ENCODE measurements around the gene LRG1.

Gene LRG1, protein sequence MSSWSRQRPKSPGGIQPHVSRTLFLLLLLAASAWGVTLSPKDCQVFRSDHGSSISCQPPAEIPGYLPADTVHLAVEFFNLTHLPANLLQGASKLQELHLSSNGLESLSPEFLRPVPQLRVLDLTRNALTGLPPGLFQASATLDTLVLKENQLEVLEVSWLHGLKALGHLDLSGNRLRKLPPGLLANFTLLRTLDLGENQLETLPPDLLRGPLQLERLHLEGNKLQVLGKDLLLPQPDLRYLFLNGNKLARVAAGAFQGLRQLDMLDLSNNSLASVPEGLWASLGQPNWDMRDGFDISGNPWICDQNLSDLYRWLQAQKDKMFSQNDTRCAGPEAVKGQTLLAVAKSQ

DNA sequence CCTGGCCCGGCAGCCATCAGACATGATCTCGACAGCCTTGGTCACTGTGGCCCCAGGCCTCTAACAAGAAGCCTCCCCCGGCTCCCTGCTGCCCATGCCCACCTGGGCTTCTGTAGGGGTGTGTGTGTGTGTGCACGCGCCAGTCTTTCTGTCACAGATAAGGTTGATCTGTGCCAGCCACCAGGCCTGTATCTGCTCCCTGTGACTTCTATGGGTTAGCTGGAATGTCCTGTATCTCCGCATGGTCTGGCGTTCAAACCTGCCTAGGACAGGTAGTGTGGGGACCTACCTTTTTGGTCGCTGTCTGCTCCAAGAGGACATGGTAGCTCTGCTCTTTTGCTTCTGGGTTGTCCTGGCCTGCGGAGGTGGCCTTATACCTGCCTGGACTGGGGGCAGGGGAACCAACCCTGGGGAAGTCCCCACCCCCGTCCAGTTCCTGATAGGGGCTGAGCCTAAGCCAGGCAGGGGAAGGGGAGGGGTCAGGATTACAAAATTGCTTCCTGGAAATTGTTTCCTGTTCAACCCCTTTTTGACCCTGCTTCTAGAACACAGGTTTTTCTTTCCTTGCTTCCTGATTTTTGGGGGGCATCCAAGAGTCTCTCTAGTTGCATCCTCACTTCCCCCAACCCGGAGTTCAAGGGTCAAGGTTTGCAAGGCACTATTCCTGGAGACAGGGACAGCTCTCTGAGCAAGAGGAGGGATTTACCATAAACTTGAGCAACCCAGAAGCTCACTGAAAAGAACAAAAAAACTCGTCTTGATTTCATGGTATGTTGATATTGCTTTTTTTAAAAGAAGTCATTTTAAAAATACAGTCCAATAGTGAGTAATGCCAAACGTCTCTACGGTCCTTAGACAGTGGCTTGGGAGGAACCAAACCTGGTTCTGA lies at the start of gene LRG1:
TSS of gene LRG1 (minus strand) at position 344 of the 889 bp plus-strand sequence. CDS start at position 321, 23 bp downstream.
- peak; percentile 71 for DNase-seq

DNA sequence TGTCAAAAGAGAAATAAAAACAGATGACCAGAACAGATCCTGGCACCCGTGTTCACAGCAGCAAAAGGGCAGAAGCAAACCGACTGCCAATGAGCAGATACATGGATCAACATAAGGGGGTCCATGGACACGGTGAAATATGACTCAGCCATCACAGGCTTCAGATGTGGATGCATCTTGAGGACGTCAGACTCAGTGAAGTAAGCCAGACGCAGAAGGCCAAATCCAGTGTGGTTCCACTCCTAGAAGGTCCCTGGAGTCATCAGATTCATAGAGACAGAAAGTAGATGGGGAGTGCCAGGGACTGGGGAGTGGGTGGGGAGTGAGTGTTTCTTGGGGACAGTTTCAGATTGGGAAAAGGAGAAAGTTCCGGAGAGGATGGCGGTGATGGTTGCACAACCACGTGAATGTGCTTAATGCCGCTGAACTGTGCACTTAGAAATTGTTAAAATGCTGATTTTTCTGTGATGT lies 48.5 kb upstream of the LRG1 start:
- no peak for DNase-seq

DNA sequence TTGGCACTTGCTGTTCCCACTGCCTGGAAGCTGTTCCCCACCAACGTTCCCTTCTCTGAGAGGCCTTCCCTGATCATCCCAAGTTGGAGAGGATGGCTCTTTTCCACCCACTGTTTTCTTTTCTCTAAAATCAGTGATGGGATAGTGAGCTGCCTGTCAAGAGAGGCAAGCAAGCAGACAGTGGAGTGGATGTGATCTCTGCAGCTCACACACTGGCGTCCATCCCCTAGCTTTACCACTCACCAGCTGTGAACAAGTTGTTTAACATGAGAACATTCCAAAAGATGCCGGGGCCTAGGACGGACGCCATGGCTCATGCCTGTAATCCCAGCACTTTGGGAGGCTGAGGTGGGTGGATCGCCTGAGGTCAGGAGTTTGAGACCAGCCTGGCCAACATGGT lies 47.7 kb upstream of the LRG1 start:
- DNase-seq: no peak

DNA sequence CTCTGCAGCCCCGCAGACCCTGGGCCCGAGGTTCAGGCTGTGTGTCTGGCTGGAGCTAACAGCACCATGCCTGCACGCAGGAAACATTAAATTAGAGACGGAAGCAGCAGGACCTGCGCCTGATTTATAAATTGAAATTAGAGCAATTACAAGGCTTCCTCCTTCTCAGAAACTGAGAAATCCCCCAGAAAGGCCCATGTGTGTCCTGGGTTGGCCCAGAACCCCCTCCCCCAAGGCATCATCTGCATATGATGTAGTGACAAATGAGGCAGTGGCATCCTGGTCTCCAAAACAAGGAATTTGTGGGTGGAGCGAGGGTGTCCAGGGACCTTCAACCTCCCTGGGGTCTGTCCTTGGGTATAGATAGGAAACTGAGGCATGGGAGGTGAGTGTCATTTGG lies 46.9 kb upstream of the LRG1 start:
- DNase-seq: no peak

DNA sequence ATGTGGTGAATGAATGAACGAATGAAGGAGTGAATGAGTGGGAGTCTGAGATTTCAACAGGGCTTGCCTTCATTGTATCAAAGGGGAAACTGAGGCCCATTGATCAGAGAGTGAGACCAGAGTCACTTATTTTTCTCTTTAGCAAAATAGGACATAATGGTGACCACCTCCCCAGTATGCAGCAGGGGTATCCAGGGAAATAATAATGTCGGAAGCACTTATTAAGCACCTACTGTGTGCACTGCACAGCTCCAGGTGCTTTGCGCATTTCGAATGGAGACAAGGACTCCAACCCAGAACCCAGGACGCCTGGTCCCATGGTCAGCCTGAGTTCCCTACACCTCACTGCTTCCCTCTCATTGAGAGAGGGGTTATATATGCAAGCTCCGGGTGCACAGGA lies 46.4 kb upstream of the LRG1 start:
- DNase-seq: no peak

DNA sequence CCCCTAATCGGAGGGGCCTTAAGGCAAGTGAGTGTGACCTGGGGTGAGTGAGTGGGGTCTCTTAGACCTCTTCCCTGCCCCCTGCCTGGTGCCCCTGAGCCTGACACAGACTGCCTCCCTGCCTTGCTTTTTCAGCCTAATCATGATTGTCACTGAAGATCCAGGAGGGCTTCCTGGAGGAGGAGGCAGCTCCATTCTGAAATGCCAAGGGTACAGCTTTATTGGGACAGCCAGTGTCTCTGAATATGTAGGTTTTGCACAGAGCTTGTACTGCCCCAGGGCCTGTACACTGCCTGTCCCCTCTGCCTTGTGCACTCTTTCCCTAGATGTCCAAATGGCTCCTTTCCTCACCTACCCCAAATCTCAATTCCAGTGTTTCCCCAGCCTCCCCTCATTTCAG lies 45.7 kb upstream of the LRG1 start:
- no peak for DNase-seq

DNA sequence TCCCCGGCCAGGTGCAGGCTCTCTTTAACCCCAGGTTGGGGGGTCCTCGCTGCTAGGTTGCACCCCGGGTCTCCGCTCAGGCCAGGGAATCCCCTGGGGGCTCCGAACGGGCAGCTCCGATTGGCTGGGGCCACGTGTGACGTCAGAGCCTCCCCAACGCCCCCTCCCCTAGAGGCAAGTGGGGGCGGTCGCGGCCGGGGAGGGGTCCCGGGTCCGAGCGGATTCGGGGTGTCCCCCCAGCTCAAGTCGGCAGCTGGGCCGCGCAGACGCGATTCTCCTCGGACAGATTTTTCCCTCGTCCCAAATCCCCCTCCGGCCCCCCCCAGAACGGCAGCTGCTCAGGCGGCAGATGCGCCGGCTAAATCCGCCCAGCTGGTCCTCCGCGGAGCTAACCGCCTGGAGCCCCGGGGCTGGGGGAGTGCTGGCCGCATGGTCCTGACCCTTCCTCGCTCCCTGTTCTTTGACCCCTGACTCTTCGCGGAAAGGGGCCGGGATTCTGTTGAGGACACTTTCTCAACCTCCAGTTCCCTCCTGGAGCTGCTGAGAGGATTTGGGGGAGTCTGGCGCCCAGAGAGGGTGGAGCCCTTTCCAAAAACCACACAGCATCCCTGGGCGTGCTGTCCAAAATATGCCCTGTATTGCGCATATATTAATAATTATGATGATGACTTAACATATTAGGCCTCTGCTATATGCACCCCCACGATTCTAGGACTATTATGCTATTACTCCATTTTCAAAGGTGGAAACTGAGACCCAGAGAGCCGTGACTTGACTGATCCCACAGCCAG lies 45.0 kb upstream of the LRG1 start:
- DNase-seq: no peak

DNA sequence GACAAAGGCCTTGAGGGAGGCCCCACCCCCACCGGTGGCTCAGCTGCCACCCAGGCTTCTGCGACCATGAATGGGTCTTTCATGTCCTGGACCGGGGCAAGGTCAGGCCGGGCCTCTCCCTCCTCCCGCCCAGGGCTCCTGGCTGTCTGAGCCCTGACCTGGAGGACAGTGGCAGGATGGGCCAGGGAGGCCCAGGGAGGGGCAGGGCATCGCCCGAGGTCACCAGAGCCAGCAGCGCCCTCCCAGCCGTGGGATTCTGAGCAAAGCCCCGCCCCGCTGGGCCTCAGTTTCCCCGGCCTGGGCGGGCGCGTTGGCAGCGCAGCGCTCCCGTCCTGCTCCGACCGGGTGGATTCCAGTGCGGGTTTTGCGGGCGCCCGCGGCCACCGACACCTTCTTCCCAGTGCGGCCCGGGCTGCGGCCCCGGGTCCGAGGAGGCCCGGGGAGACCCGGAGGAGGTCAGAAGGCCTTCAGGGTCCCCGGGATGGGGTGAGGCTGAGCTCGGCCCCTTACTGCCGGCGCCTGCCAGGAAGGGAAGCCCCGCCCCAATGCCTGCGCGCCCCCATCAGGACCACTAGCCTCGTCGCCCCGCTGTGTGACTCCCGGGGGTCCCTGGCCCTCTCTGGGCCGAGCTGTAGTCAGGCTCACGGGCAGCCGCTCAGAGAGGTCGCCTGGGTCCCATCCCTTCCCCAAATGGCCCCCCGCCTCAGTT lies 44.3 kb upstream of the LRG1 start:
- no peak for DNase-seq

DNA sequence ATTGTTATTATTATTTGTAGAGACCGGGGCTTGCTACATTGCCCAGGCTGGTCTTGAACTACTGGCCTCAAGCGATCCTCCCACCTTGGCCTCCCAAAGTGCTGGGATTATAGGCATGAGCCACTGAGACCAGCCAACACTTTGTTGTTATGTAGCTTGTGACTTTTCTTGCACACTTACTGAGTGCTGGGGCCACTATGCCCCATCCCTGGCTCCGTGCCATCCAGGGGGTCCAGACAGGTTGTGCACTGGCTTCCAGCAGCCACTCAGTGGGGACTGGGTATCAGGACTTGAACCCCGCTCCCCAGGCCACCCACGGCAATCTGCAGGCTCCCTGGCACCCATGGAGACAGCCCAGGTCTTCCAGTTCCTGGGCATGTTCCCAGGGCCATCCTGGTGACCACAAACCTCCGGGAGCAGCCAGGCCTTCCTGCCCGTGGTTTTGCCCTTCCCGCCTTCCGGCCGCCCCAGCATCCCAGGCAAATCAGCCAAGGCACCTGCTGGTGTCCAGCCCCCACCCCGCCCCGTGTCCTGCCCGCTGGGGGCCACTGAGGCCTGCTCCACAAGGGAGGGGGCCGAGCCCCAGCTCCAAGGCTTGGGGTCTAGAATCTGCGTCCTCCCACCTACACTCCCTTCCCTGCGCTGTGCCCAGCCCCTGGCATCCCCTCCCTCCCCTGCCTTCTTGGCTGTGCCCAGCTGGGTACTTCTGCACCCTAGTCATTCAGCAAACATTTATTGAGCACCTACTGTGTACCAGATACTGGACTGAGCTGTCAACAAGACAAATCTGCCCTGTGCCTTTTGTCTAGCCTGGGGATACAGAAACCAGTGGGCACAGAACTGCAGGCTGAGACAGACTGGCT lies 43.4 kb upstream of the LRG1 start:
- DNase-seq: no peak

DNA sequence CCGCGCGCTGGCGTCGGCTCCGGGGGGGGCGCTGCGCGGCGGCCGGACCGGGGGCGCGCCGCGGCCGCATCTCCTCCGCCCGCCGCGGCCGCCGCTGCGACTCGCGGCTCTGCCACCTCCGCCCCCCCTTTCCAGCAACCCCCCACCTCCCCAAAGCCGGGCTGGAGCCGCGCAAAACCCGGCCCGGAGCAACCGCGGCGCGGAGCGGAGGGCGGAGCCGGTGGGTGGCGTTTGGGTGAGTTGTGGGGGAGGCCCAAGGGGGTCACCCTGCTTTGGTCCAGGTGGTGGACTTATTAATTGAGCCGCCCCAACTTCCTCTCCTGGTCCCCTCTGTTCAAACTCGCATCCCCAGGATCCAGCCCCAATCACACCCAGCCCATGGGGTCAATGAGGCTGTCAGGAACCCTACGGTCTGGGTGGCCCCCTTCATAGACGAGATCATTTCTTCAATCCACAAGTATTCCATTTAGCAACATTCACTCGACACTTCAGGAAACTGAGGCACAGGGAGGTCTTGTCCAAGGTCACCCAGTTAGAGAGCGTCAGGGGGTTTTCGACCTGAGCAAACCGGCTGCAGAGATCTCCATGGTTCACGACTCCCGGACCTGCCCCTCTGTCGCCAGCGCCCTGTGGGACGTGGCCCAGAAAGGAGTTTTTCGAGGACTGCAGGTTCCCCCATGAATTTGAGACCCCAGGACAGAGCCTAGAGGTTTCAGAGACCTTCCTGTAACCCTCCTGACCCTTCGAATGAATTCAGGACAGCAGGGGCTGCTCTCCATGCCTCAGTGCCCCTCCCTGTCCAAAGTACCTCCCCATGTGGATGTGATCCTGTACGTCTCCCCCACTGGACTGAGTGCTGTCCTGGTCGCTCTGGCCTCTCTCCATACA lies 42.1 kb upstream of the LRG1 start:
- DNase-seq: no peak

DNA sequence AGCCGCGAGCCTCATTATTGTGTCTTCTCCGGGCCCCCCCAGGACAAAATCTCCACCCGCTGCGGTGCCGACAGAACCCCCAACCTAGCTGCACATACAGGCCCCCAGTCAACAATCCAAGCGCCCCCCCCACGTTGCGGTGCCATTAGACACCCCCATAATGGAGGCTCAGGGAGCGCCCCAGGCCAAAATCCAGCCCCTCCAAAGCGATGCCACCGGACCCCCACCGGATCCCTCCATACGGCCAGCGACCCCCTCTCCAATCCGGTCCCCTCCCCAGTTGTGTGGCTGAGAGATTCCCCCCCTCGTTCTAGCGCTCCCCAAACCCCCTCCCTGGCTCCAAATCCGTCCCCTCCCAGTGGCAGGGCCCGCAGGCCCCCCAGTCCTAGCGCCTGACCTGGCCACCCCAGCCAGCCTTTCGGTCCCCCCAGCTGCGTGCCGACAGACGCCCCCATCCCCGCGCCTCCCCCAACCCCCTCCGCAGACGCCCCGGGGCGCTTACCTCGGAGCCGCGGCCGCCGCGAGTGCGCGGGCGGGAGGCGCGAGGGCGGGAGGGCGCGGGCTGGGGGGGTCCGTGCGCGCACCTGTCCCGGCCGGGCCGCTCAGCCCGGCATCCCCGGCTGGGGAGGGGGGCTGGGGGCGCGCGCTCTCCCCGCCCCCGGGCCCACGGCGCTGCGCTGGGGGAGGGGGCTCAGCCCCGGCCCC lies 41.3 kb upstream of the LRG1 start:
- no peak for DNase-seq

DNA sequence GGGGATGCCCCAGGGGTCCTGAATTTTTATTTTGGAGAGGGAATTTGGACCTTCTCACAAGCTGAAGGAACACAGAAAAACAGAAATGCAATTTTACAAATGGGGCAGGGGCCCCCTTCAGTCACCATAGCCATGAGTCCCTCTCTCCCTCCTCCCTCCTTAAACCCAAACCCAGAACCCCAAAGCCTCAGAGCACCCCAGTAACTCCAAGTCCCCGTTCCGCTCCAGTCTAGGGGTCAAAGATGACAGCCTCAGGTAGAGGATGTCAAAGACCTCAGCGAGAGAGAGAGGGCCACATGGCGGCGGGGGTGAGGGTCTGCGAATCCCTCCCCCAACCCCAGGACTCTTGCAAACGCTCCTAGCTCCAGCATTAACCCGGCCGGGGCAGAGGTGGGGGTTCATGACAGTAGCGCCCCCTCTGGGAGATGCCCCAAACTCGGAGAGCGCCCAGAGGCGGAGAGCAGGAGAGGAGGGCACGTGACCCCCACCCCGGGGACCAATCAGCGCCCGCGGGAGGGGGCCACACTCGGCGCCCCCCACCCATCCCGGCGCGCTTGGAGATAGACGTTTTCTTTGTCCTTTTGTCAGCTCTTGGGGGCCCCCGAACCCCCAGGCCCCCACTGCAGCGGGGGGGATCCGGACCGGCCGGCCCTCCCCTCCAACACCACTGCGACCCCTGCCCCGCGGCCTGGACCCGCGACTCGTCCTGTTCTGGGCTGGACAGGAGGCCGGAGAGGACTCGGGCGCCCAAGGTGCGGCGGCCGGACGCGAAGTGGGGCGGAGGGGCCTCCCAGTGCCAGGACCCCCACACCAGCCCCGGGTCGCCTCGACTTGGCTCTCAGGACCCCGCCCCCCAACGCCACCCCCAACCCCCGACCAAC lies 40.4 kb upstream of the LRG1 start:
- no peak for DNase-seq

DNA sequence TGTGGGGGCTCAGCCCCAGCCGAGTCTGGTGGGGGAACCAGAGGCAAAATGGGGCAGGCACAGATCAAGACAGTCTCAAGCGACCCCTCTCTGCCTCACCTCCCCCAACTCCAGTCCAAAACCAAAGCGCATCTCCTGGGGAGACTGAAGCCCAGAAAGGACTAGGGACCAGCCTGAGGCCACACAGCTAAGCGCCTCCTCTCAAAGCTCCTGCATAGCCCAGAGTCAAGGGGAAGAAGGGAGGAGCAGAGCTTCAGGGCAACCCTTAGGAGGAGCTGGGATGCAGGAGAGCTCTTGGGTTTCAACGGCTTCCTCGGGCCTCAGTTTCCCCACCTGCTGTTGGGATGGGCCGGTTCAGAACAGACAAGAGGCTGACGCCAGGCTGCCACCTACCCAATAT lies 39.6 kb upstream of the LRG1 start:
- DNase-seq: no peak

DNA sequence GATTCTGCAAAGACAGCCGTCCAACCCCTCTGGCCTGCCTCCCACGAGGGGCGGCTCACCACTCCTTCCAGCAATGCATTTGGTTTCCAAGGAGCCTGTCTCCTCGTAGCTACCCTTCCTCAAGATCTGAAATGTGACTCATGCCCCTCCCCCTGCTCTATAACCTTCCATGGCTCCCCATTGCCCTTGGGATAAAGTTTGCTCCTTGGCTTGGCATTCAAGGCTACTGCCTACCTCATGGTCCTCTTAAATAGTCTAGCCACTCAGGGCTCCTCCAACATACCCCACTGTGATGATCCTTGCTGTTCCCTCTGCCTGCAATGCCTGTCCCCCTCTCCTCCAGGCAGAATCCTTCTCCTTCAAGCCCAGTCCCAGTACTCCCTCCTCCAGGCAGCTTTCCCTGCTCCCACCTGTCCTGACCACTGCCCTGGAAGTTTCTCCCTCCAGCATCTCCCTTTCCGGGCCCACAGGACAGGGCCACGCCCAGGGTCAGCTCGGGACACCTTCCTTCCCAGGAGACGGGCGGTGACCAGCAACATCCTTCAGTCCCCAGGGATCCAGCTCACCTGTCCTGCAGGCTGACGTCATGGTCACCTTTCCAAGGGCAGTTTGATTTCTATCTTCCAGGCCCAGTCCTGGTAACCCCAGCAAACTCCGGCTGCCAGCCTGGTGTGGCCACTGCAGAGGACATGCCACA lies 38.9 kb upstream of the LRG1 start:
- no peak for DNase-seq

DNA sequence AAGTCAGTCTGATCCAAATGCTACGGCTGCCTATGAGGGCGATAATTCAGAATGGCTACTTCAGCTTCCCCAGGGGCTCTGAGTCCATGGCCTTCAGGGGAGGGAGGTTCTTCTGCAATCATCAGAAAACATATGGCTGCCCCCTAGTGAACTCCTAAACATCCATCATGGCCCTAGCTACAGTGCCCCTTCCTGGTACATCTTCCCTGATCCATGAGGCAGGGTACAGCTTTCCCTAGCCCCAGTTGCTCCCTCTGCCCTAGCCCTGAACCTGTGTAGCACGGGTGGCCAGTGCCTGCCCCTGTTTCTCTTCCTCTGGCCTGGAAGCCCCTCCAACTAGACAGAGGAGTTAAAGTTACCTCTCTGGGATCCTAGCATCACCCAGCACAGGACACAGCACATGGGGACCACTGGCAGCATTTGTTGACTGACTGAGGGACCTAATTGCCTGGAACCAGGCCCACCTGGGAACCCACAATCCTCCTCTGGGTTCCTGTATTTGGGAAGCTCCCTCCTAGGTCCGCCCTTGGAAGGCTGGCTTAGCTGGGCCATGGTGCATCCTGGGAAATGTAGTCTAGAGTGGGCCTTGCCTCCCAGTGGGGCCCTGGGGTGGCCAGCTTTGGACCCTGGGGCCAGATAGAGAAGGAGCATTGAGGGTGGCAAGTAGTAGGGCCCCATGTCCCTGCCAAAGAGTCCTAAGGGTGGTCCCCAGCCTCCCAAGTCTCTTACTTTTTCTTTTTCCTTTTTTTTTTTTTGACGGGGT lies 37.4 kb upstream of the LRG1 start:
- no peak for DNase-seq

DNA sequence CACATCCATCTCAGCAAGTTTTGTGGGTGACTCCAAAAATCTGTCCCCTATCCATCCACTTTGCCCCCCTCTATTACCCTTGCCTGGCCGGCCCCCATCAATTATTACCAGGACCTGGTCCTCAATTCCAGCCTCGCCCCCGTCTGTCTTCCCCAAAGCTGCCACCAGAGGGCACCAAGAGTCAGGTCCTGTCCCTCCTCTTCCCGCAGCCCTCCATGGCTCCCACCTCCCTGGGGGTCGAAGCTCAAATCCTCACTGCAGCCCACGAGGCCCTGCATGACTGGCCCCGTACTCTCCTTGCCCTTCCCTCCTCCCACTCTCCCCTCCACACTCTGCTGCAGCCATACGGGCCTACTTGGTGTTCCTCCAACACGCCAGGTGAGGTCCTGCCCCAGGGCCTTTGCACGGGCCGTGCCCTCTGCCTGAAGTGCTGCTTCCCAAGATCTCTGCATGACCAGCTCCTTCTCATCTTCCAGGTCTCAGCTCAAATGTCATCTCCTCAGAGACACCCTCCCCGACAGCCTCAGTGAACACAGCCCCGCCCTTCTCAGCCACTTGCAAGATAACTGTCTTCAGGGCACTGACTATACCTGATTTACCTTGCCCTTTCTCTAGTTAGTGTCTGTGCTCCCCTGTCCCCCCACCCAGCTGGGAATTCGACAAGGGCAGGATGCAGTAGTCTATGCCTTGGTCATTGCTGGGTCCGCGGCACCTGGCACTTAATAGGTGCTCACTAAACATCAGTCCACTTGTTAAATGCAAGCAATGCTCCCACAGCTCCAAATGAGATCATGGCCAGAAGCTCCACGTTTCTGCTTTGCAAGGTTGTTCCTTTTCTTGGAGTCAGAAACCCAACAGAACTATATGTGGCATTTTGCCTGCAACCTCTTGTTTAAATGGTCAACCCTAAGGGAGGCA lies 36.4 kb upstream of the LRG1 start:
- DNase-seq: peak; percentile 89
